Measurements from ENCODE around the gene EPHA1.

DNA sequence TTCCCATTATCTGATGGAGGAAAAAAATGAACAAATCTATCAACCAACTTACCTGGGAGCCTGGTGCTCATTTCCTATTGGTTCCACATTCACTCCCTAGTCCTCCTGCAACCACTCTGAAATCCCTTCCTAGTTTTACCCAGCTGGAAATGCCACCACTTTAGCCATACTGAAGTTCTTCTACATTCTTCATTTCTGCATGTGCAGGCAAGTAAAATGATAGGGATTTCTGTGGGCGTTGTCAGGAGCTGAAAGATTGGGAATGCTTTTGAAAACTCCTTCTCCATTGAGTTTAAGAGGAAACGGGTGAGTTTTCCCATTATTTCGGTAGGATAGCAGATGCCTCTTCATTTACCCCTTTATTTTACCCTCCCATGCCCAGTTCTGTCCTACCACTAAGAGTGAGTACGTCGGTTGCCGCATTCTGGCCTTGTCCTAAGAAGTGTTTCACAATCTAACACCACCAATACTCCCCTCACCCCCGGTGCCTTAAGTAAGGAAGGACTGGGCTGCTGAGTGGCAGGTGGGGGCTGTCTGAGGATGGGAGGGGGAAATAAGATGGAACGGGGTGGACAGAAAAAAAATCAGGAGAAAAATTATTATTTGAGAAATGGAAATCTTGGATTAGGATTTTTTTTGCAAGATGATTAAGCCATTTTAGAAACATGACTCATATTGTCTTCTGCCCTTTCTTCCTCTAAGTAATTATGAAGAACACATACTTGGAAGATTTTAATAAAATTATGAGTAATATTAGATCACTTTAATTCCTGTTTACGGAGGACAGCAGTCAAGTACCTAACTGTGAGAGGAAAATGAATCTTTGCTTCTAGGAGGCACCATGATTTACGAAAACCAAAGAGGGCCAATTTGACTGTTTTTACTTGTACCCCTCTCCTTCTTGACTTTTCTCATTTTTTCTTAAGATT is 21.4 kb upstream of the EPHA1 start:
- no peak for TF ChIP-seq ZNF658 (tag by site-specific recombination; IDR thresholded peaks at IDR 0.05)
- TF ChIP-seq CTCF (tag by site-specific recombination; IDR thresholded peaks at IDR 0.05) = no peak
- no peak for TF ChIP-seq ATF2 (tag by site-specific recombination; IDR thresholded peaks at IDR 0.05; ENCODE audit: low read depth)
- no peak for TF ChIP-seq ZNF768 (tag by site-specific recombination; IDR thresholded peaks at IDR 0.05)
- no peak for TF ChIP-seq ZFP69B (tag by site-specific recombination; IDR thresholded peaks at IDR 0.05)

Measured in HEK293 (cell line).